HT-29 (cell line): ENCODE results near the gene ZBTB17. TPM values are rescaled to one million over a fixed set of nuclear protein-coding genes. Genes with fewer than 3 reads are reported as not detected.

Experiments
- DNase-seq: peaks from one replicate; pipeline ENCODE4 v3.0.0-alpha.2; 2015; ENCODE audit warnings: low spot score
- total RNA-seq: library from RNA; depleted of rRNA; stranded (reverse); fragments of >200 nt; shearing (Covaris generic); gene quantifications from 2 replicates; pipeline ENCODE4 v1.2.3, GENCODE V29; 2014

ZBTB17 gene
- total RNA-seq, 1 experiment from 2014 or later: 44.1 TPM

GRCh38 chr1:15960808-15961207 lies 15.1 kb downstream of the ZBTB17 start:
- no peak for DNase-seq

- DNase-seq: no peak
These were observed 16.0 kb downstream of the ZBTB17 start for GRCh38 chr1:15959827-15960446.

- no peak for DNase-seq
These were observed 16.5 kb downstream of the ZBTB17 start for GRCh38 chr1:15959424-15959823.

GRCh38 chr1:15958793-15959192 lies 17.1 kb downstream of the ZBTB17 start:
- DNase-seq: no peak

GRCh38 chr1:15958111-15958510 lies 17.8 kb downstream of the ZBTB17 start:
- DNase-seq: no peak

GRCh38 chr1:15957221-15958095 lies 18.4 kb downstream of the ZBTB17 start:
- no peak for DNase-seq

- DNase-seq: no peak
These were observed 19.8 kb downstream of the ZBTB17 start for GRCh38 chr1:15956150-15956549.

GRCh38 chr1:15955552-15955951 lies 20.3 kb downstream of the ZBTB17 start:
- DNase-seq: no peak

- no peak for DNase-seq
These were observed 21.6 kb downstream of the ZBTB17 start for GRCh38 chr1:15954316-15954715.

- no peak for DNase-seq
These were observed 22.1 kb downstream of the ZBTB17 start for GRCh38 chr1:15953791-15954241.

- no peak for DNase-seq
These were observed 22.6 kb downstream of the ZBTB17 start for GRCh38 chr1:15953294-15953771.

GRCh38 chr1:15952317-15953258 lies 23.3 kb downstream of the ZBTB17 start:
- DNase-seq: peak; percentile 59

- no peak for DNase-seq
These were observed 24.4 kb downstream of the ZBTB17 start for GRCh38 chr1:15951341-15952153.

GRCh38 chr1:15950763-15951295 lies 25.1 kb downstream of the ZBTB17 start:
- no peak for DNase-seq

GRCh38 chr1:15950302-15950701 lies 25.6 kb downstream of the ZBTB17 start:
- no peak for DNase-seq

- DNase-seq: no peak
These were observed 26.3 kb downstream of the ZBTB17 start for GRCh38 chr1:15949453-15950245.

- DNase-seq: no peak
These were observed 27.1 kb downstream of the ZBTB17 start for GRCh38 chr1:15948595-15949452.

- no peak for DNase-seq
These were observed 27.8 kb downstream of the ZBTB17 start for GRCh38 chr1:15948091-15948591.
